ENCODE data around the gene ZMIZ2.

DNA sequence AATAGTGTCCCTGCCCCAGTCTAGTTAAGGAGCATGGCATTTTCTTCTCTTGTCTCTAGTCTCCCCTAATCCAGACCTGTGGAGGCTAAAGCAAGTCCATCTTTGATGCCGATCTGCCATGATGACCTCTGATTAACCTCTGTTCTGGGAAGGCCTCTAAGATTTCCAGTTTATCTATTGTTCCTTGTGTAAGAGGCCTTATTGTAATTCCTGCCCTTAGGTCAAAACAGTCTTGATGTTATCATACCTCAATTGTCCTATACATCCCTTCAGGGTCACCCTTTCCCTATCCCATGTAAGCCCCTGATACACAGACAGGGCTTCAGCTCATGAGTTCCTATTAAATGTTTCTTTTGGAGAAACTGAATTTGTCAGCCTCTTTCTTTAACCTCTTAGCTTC is 4.9 kb upstream of the ZMIZ2 start:
- TF ChIP-seq CTCF (conservative IDR thresholded peaks at IDR 0.05; ENCODE audit: low read depth in 2 of 2) (no peak), REST (IDR thresholded peaks at IDR 0.05; ENCODE audit: unreplicated experiment) (no peak)

Data from GM23338 (cell line).